Esophagus muscularis mucosa (tissue), 4 donors: ENCODE data around the gene SLC2A11. TPM values are rescaled to one million over a fixed set of nuclear protein-coding genes. Genes with fewer than 3 reads are reported as not detected.

Experiments
- DNase-seq: peaks from one replicate; pipeline ENCODE4 v3.0.0-alpha.2; 2017; ENCODE audit errors: extremely low spot score
- H3K27ac ChIP-seq, 4 donors: fragments of 200-600 bp; sonication (generic); replicated peaks in 1 of 4; 1 replicate in 3 of 4; 2 replicates in 1 of 4; pipeline ENCODE4 v1.5.1; 2016 to 2019; ENCODE audit warnings: mild to moderate bottlenecking in 1 of 4
- H3K27me3 ChIP-seq, 4 donors: fragments of 200-600 bp; sonication (generic); one replicate each; pipeline versions ENCODE4 v1.5.1 to v1.6.0; 2016 to 2019
- H3K36me3 ChIP-seq, 4 donors: fragments of 200-600 bp; sonication (generic); one replicate each; pipeline ENCODE4 v1.5.1; 2016 to 2019
- H3K4me1 ChIP-seq, 4 donors: fragments of 200-600 bp; sonication (generic); one replicate each; pipeline ENCODE4 v1.5.1; 2016 to 2019
- H3K4me3 ChIP-seq, 4 donors: fragments of 200-600 bp; sonication (generic); 1 replicate in 2 of 4; 2 replicates in 2 of 4; pipeline ENCODE4 v1.5.1; 2016 to 2019; ENCODE audit warnings: mild to moderate bottlenecking in 4 of 4, moderate library complexity in 1 of 4
- H3K9me3 ChIP-seq, 4 donors: fragments of 200-600 bp; sonication (generic); 1 replicate in 3 of 4; 2 replicates in 1 of 4; pipeline ENCODE4 v1.5.1; 2016 to 2019
- CTCF ChIP-seq, 3 experiments: fragments of 200-600 bp in 2 of 3; fragments of 450-650 bp in 1 of 3; sonication (generic) in 2 of 3; IDR thresholded peaks; one replicate each; pipeline ENCODE4 v1.5.1; 2017 to 2019; ENCODE audit warnings: antibody characterized with exemption in 3 of 3, mild to moderate bottlenecking in 2 of 3, moderate library complexity in 1 of 3
- EP300 ChIP-seq: sonication (generic); formaldehyde crosslinking; IDR thresholded peaks from one replicate; pipeline ENCODE4 v1.6.1; 2017; ENCODE audit warnings: antibody characterized with exemption
- POLR2A ChIP-seq: fragments of 450-650 bp; IDR thresholded peaks from one replicate; pipeline ENCODE4 v1.6.1; 2017; ENCODE audit warnings: antibody characterized with exemption, moderate library complexity, mild to moderate bottlenecking, low read depth
- POLR2AphosphoS5 ChIP-seq, 2 donors: sonication (generic); formaldehyde crosslinking; IDR thresholded peaks; one replicate each; pipeline ENCODE4 v1.6.1; 2017; ENCODE audit warnings: antibody characterized with exemption in 2 of 2
- WGBS: methylation state at CpG from one replicate; pipeline ENCODE4 v1.1.5; 2018; 5-methylcytosine and 5-hydroxymethylcytosine counted together
- intact Hi-C: fragments of 100-400 bp; cut with DNase I; formaldehyde crosslinking; loops from one replicate; pipeline ENCODE4 v1.15.1; 2023
- total RNA-seq, 4 donors: library from RNA; depleted of rRNA; stranded (reverse); fragments of >200 nt; gene quantifications; one replicate each; pipeline versions ENCODE4 v1.1.0 to v1.2.1, GENCODE V29; 2016

The SLC2A11 gene
- total RNA-seq, 4 donors from 2014 or later, result 11.6 to 17.4 (median 15.3) TPM

- Histone ChIP-seq H3K4me1 (peaks cover 0 to 53% (median 0%) of the 10 kb centered on the region in 4 donors), H3K4me3 (no peak overlapping the region), H3K9me3 (no peaks in the 10 kb centered on the region), H3K36me3 (peaks cover 59 to 100% (median 95%) of the 10 kb centered on the region in 4 donors), H3K27ac (no peak overlapping the region), H3K27me3 (no peaks in the 10 kb centered on the region)
- intact Hi-C loops, result no loop called here
- 81% methylated on average over 8 of the region's 13 CpGs for WGBS
- no peak for DNase-seq
- no peak for TF ChIP-seq POLR2AphosphoS5 (IDR thresholded peaks at IDR 0.05)
- no peak for TF ChIP-seq EP300
- no peak for TF ChIP-seq CTCF (IDR thresholded peaks at IDR 0.05)
- no peak for TF ChIP-seq POLR2A
Measured at GRCh38 chr22:23824476-23825245, 33.0 kb upstream of the SLC2A11 start.

- peaks cover 57 to 99% (median 89%) of the 10 kb centered on the region in 4 donors for H3K36me3 ChIP-seq
- H3K9me3 ChIP-seq, result no peaks in the 10 kb centered on the region
- H3K27me3 ChIP-seq, result no peaks in the 10 kb centered on the region
- no peak for DNase-seq
- H3K27ac ChIP-seq, result no peak overlapping the region
- H3K4me3 ChIP-seq, result no peak overlapping the region
- H3K4me1 ChIP-seq, result peaks cover 0 to 54% (median 0%) of the 10 kb centered on the region in 4 donors
- WGBS, result 89% methylated on average over 11 of the region's 12 CpGs
- intact Hi-C loops, result no loop called here
- TF ChIP-seq EP300 (no peak), POLR2A (no peak), CTCF (IDR thresholded peaks at IDR 0.05) (no peak), POLR2AphosphoS5 (IDR thresholded peaks at IDR 0.05) (no peak)
Measured at GRCh38 chr22:23825246-23825905, 32.3 kb upstream of the SLC2A11 start.

GRCh38 chr22:23826510-23827350 lies 30.9 kb upstream of the SLC2A11 start:
- WGBS, result 86% methylated on average over 1 of the region's 15 CpGs
- intact Hi-C loops, result no loop called here
- Histone ChIP-seq H3K36me3 (peaks cover 57 to 95% (median 81%) of the 10 kb centered on the region in 4 donors), H3K4me1 (peaks cover 0 to 53% (median 0%) of the 10 kb centered on the region in 4 donors), H3K27ac (no peak overlapping the region), H3K9me3 (no peaks in the 10 kb centered on the region), H3K27me3 (no peaks in the 10 kb centered on the region), H3K4me3 (no peak overlapping the region)
- TF ChIP-seq EP300 (no peak), CTCF (IDR thresholded peaks at IDR 0.05) (no peak), POLR2A (no peak)
- no peak for DNase-seq

- WGBS, result 87% methylated on average over 9 of the region's 11 CpGs
Measured at GRCh38 chr22:23827351-23827995, 30.2 kb upstream of the SLC2A11 start.

More at GRCh38 chr22:23827351-23827995, 30.2 kb upstream of the SLC2A11 start:
- Histone ChIP-seq H3K36me3 (peaks cover 51 to 94% (median 76%) of the 10 kb centered on the region in 4 donors), H3K4me1 (peaks cover 0 to 52% (median 0%) of the 10 kb centered on the region in 4 donors), H3K9me3 (no peaks in the 10 kb centered on the region), H3K27me3 (no peaks in the 10 kb centered on the region), H3K4me3 (no peak overlapping the region), H3K27ac (no peak overlapping the region)
- no peak for DNase-seq
- intact Hi-C loops, result no loop called here
- TF ChIP-seq POLR2A (no peak), CTCF (IDR thresholded peaks at IDR 0.05) (no peak), POLR2AphosphoS5 (IDR thresholded peaks at IDR 0.05) (no peak), EP300 (no peak)
